ENCODE results near the gene IDI1.

- TF ChIP-seq CTCF (IDR thresholded peaks at IDR 0.05; ENCODE audit: low read length) = no peak
- no peak for TF ChIP-seq EZH2 (optimal IDR thresholded peaks at IDR 0.05; ENCODE audit: low read depth, low read length)
- TF ChIP-seq EZH2phosphoT487 (IDR thresholded peaks at IDR 0.05; ENCODE audit: low read length) = no peak
Measured at GRCh38 chr10:1094112-1095057, 45.5 kb upstream of the IDI1 start.

Measured in MM.1S (cell line).